Spinal cord (tissue), 10 donors: ENCODE results near the gene MOB2. TPM values are rescaled to one million over a fixed set of nuclear protein-coding genes. Genes with fewer than 3 reads are reported as not detected.

ENCODE experiments used
- DNase-seq, 6 donors: peaks; one replicate each; pipeline versions ENCODE4 v3.0.0 to v3.0.0-alpha.2; 2013 to 2015; ENCODE audit warnings: low spot score in 6 of 6, low read depth in 4 of 6
- H3K27ac ChIP-seq: one replicate; pipeline ENCODE4 v1.5.1; 2013; ENCODE audit warnings: low read depth, low read length, control low read depth
- H3K27me3 ChIP-seq: one replicate; pipeline ENCODE4 v1.6.1; 2013; ENCODE audit warnings: low read length; ENCODE audit not compliant: control insufficient read depth, insufficient read depth
- H3K36me3 ChIP-seq: one replicate; pipeline ENCODE4 v1.6.1; 2013; ENCODE audit warnings: low read length; ENCODE audit not compliant: control insufficient read depth, insufficient read depth
- H3K4me1 ChIP-seq: one replicate; pipeline ENCODE4 v1.6.1; 2013; ENCODE audit warnings: low read length; ENCODE audit not compliant: control insufficient read depth, insufficient read depth
- H3K4me3 ChIP-seq: one replicate; pipeline ENCODE4 v1.5.1; 2013; ENCODE audit warnings: low read depth, low read length, control low read depth
- H3K9me3 ChIP-seq: one replicate; pipeline ENCODE4 v1.6.1; 2013; ENCODE audit warnings: low read length; ENCODE audit not compliant: control insufficient read depth, insufficient read depth
- WGBS: methylation state at CpG from one replicate; pipeline ENCODE4 v1.1.5; 2013; ENCODE audit warnings: missing lambda C conversion rate; ENCODE audit not compliant: insufficient coverage; 5-methylcytosine and 5-hydroxymethylcytosine counted together
- polyA plus RNA-seq, 2 donors: library from polyadenylated mRNA; unstranded; fragments of 120-200 nt; gene quantifications; one replicate each; pipeline ENCODE4 v1.2.1, GENCODE V29; 2013; ENCODE audit not compliant: insufficient read length in 2 of 2
- total RNA-seq, 2 donors: library from RNA; depleted of rRNA in 1 of 2; stranded (reverse); fragments of 120-200 nt in 1 of 2; fragments of >200 nt in 1 of 2; gene quantifications; one replicate each; pipeline versions ENCODE4 v1.2.3 to v1.2.4, GENCODE V29; 2013 to 2014
- donor health status: healthy.

The MOB2 gene
- total and polyA plus RNA-seq, 4 donors, result 16.0 to 36.4 (median 33.7) TPM

GRCh38 chr11:1446623-1447022 is 40.0 kb downstream of the MOB2 start:
- no peak overlapping the region for H3K4me3 ChIP-seq
- H3K4me1 ChIP-seq, result peaks cover 11% of the 10 kb centered on the region
- H3K36me3 ChIP-seq, result peaks cover 98% of the 10 kb centered on the region
- no peak for DNase-seq
- no peaks in the 10 kb centered on the region for H3K9me3 ChIP-seq
- WGBS, result 84% methylated on average over 8 of the region's 9 CpGs
- H3K27ac ChIP-seq, result no peak overlapping the region
- H3K27me3 ChIP-seq, result no peaks in the 10 kb centered on the region

- Histone ChIP-seq H3K27me3 (no peaks in the 10 kb centered on the region), H3K4me3 (no peak overlapping the region), H3K27ac (no peak overlapping the region), H3K9me3 (no peaks in the 10 kb centered on the region), H3K4me1 (peaks cover 11% of the 10 kb centered on the region), H3K36me3 (peaks cover 92% of the 10 kb centered on the region)
- WGBS, result 89% methylated on average over 29 of the region's 30 CpGs
- no peak for DNase-seq
Observed at GRCh38 chr11:1445741-1446445, 40.7 kb downstream of the MOB2 start.

- H3K4me3 ChIP-seq, result no peak overlapping the region
- no peak for DNase-seq
- 96% methylated on average over 26 of the region's 32 CpGs for whole genome bisulfite sequencing
Observed at GRCh38 chr11:1444823-1445422, 41.7 kb downstream of the MOB2 start.

GRCh38 chr11:1444321-1444720 is 42.3 kb downstream of the MOB2 start:
- Histone ChIP-seq H3K36me3 (peaks cover 92% of the 10 kb centered on the region), H3K27ac (no peak overlapping the region), H3K9me3 (no peaks in the 10 kb centered on the region), H3K27me3 (no peaks in the 10 kb centered on the region), H3K4me1 (peaks cover 11% of the 10 kb centered on the region), H3K4me3 (no peak overlapping the region)
- DNase-seq, result no peak
- 87% methylated on average over 9 of the region's 11 CpGs for WGBS

More at GRCh38 chr11:1444823-1445422, 41.7 kb downstream of the MOB2 start:
- H3K27me3 ChIP-seq, result no peaks in the 10 kb centered on the region
- no peak overlapping the region for H3K27ac ChIP-seq
- H3K36me3 ChIP-seq, result peaks cover 92% of the 10 kb centered on the region
- no peaks in the 10 kb centered on the region for H3K9me3 ChIP-seq
- H3K4me1 ChIP-seq, result peaks cover 11% of the 10 kb centered on the region

GRCh38 chr11:1443737-1444136 is 42.8 kb downstream of the MOB2 start:
- no peak overlapping the region for H3K4me3 ChIP-seq
- H3K27ac ChIP-seq, result no peak overlapping the region
- H3K36me3 ChIP-seq, result peaks cover 92% of the 10 kb centered on the region
- WGBS, result 94% methylated on average over 9 of the region's 9 CpGs
- H3K4me1 ChIP-seq, result peaks cover 11% of the 10 kb centered on the region
- no peak for DNase-seq
- no peaks in the 10 kb centered on the region for H3K27me3 ChIP-seq
- no peaks in the 10 kb centered on the region for H3K9me3 ChIP-seq

GRCh38 chr11:1442807-1443366 is 43.7 kb downstream of the MOB2 start:
- Histone ChIP-seq H3K9me3 (no peaks in the 10 kb centered on the region), H3K27ac (no peak overlapping the region), H3K4me3 (no peak overlapping the region), H3K4me1 (peaks cover 12% of the 10 kb centered on the region), H3K36me3 (peaks cover 92% of the 10 kb centered on the region), H3K27me3 (no peaks in the 10 kb centered on the region)
- WGBS, result 96% methylated on average over 22 of the region's 28 CpGs
- no peak for DNase-seq

- Histone ChIP-seq H3K4me3 (no peak overlapping the region), H3K27me3 (no peaks in the 10 kb centered on the region), H3K27ac (no peak overlapping the region), H3K4me1 (peaks cover 19% of the 10 kb centered on the region), H3K9me3 (no peaks in the 10 kb centered on the region), H3K36me3 (peaks cover 92% of the 10 kb centered on the region)
- peak in 5 of 6 donors; percentile 18 to 83 (median 48) for DNase-seq
- 23% methylated on average over 4 of the region's 9 CpGs for WGBS
Observed at GRCh38 chr11:1442163-1442562, 44.4 kb downstream of the MOB2 start.

GRCh38 chr11:1440496-1440895 is 46.1 kb downstream of the MOB2 start:
- Histone ChIP-seq H3K9me3 (no peaks in the 10 kb centered on the region), H3K4me1 (peaks cover 33% of the 10 kb centered on the region), H3K4me3 (no peak overlapping the region), H3K27me3 (no peaks in the 10 kb centered on the region), H3K27ac (no peak overlapping the region), H3K36me3 (peaks cover 89% of the 10 kb centered on the region)
- DNase-seq, result no peak
- WGBS, result 97% methylated on average over 7 of the region's 12 CpGs

GRCh38 chr11:1440066-1440465 is 46.5 kb downstream of the MOB2 start:
- Histone ChIP-seq H3K27me3 (no peaks in the 10 kb centered on the region), H3K36me3 (peaks cover 85% of the 10 kb centered on the region), H3K9me3 (no peaks in the 10 kb centered on the region), H3K4me3 (no peak overlapping the region), H3K4me1 (peaks cover 34% of the 10 kb centered on the region), H3K27ac (no peak overlapping the region)
- 100% methylated on average over 11 of the region's 11 CpGs for WGBS
- no peak for DNase-seq

GRCh38 chr11:1439341-1439740 is 47.2 kb downstream of the MOB2 start:
- H3K9me3 ChIP-seq, result no peaks in the 10 kb centered on the region
- 72% methylated on average over 10 of the region's 11 CpGs for WGBS
- no peaks in the 10 kb centered on the region for H3K27me3 ChIP-seq
- no peak overlapping the region for H3K27ac ChIP-seq
- no peak overlapping the region for H3K4me3 ChIP-seq
- no peak for DNase-seq
- peaks cover 77% of the 10 kb centered on the region for H3K36me3 ChIP-seq
- H3K4me1 ChIP-seq, result peaks cover 37% of the 10 kb centered on the region
